HG03457 (cell line): ENCODE measurements around the gene LRRC3.

Experiments
- ATAC-seq: cut with Tn5 transposase; IDR thresholded peaks from one replicate; pipeline ENCODE4 v1.9.1; 2021; ENCODE audit warnings: moderate number of reproducible peaks; ENCODE audit not compliant: unreplicated experiment

Gene LRRC3

GRCh38 chr21:44456214-44456914, 1.1 kb downstream of the LRRC3 start:
- no peak for ATAC-seq

GRCh38 chr21:44456915-44457736, 1.8 kb downstream of the LRRC3 start:
- ATAC-seq: no peak

GRCh38 chr21:44458971-44459711, 3.8 kb downstream of the LRRC3 start:
- no peak for ATAC-seq

- no peak for ATAC-seq
Measured at GRCh38 chr21:44459712-44460440, 4.6 kb downstream of the LRRC3 start.

GRCh38 chr21:44460441-44460755, 5.1 kb downstream of the LRRC3 start:
- no peak for ATAC-seq

GRCh38 chr21:44461005-44461404, 5.7 kb downstream of the LRRC3 start:
- ATAC-seq: no peak

- ATAC-seq: no peak
Measured at GRCh38 chr21:44461464-44462001, 6.2 kb downstream of the LRRC3 start.

- no peak for ATAC-seq
Measured at GRCh38 chr21:44462086-44462833, 7.0 kb downstream of the LRRC3 start.

- no peak for ATAC-seq
Measured at GRCh38 chr21:44462834-44463200, 7.5 kb downstream of the LRRC3 start.

- no peak for ATAC-seq
Measured at GRCh38 chr21:44463724-44464123, 8.4 kb downstream of the LRRC3 start.

- no peak for ATAC-seq
Measured at GRCh38 chr21:44464351-44464750, 9.0 kb downstream of the LRRC3 start.

- ATAC-seq: no peak
Measured at GRCh38 chr21:44466351-44466954, 11.1 kb downstream of the LRRC3 start.

GRCh38 chr21:44466996-44467858, 11.9 kb downstream of the LRRC3 start:
- no peak for ATAC-seq

- ATAC-seq: no peak
Measured at GRCh38 chr21:44467859-44468195, 12.5 kb downstream of the LRRC3 start.

GRCh38 chr21:44471341-44471740, 16.0 kb downstream of the LRRC3 start:
- no peak for ATAC-seq

- ATAC-seq: no peak
Measured at GRCh38 chr21:44471996-44472395, 16.7 kb downstream of the LRRC3 start.

GRCh38 chr21:44473915-44474555, 18.7 kb downstream of the LRRC3 start:
- no peak for ATAC-seq

- ATAC-seq: no peak
Measured at GRCh38 chr21:44475266-44475845, 20.0 kb downstream of the LRRC3 start.
